BJ (cell line): Measurements from ENCODE around the gene SPSB2. TPM values are rescaled to one million over a fixed set of nuclear protein-coding genes. Genes with fewer than 3 reads are reported as not detected.
A peak's percentile ranks its signal among the peaks of the same experiment; 100 is the strongest.

Experiments used
- CTCF ChIA-PET: fragments of 350-600 bp; formaldehyde crosslinking; extraction: SDS; loops from one replicate; lab custom pipeline; 2021; ENCODE audit warnings: antibody characterized with exemption, inconsistent platforms; lab: Yijun Ruan, JAX
- POLR2A ChIA-PET: fragments of 300-600 bp; sonication (Branson Sonifier 250); formaldehyde crosslinking; extraction: SDS; loops from one replicate; lab custom pipeline; 2021; ENCODE audit warnings: antibody characterized with exemption; lab: Charles Lee
- DNase-seq: peaks from one replicate; pipeline ENCODE4 v3.0.0-alpha.2; 2011; ENCODE audit warnings: low read depth
- H3K27me3 ChIP-seq: 2 replicates; pipeline ENCODE4 v1.6.0; 2011; ENCODE audit warnings: low read length; ENCODE audit not compliant: control insufficient read depth, insufficient read depth
- H3K36me3 ChIP-seq: 2 replicates; pipeline ENCODE4 v1.5.1; 2011; ENCODE audit warnings: low read length; ENCODE audit not compliant: control insufficient read depth, insufficient read depth
- H3K4me3 ChIP-seq: 2 replicates; pipeline ENCODE4 v1.5.1; 2011; ENCODE audit warnings: low read depth, mild to moderate bottlenecking, control low read depth, low read length
- polyA plus RNA-seq: library from polyadenylated mRNA; depleted of rRNA; stranded (reverse); fragments of >200 nt; gene quantifications from 2 replicates; pipeline ENCODE4 v1.2.3, GENCODE V29; 2011; rRNA removed
- TF ChIP-seq, protein P1 (sequence below): IDR thresholded peaks from 2 replicates; pipeline ENCODE4 v1.5.1; 2011; ENCODE audit warnings: low read depth, mild to moderate bottlenecking, control low read depth, inconsistent platforms, low read length, moderate library complexity; ENCODE audit not compliant: insufficient read depth

Gene SPSB2
- polyA plus RNA-seq, 1 experiment = 7.3 TPM

DNA sequence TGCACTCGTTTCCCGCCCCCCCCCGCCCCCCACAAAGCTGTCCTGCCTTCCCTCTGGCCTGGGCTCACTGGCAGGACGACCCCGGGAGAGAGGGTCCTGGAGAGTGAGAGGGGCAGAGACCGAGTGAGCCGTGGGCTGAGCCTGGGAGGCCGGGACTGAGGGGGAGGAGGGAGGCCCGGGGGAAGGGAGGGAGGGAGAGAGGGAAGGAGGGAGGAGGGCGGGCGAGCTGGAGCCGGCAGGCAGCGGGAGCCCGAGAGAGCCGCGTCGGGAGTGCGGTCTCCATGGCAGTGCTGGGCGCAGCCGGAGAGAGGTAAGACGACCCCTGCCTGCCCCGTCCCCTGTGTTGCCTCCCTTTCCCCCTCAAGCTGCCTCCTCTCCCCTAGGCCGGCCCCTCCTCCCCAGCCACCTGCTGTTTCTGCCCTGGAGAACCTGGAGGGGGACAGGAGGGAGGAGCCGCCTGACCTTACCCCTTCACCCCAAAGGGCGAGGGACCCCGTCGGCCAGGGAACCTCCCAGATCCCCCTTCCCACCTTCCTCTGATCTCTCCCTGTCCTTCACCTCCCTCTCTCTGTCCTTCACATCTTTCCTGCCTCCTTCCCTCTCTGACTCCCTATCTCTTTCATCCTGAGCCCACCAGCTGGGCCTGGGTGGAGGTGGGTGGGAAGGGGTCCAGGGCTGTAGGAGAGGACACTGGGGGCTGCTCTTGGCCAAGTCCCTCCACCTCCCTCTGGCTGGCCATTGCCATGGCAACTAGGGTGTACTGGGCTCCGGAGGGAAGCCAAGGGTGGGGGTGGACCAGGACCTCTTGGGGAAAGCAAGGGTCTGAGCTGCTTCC is 51.3 kb downstream of the SPSB2 start, which contains the start of gene GPR162:
TSS of gene GPR162 (plus strand) at position 231 of the 835 bp plus-strand sequence. CDS start 2,078 bp downstream, outside the sequence.
- Histone ChIP-seq H3K4me3 (peak within 1 kb of the TSS; percentile 48), H3K27me3 (peaks cover 3% of the 10 kb centered on the region; the same call in 1 of the 2 replicates), H3K36me3 (no peaks in the 10 kb centered on the region; the same call in none of the 2 replicates)
- DNase-seq = no peak
- ChIA-PET POLR2A (interaction anchor here (0.5 to 0.9 kb wide), 3 partner anchors 9 to 587 kb away, joined by 3 to 8 read pairs (median 4); partner anchors contain the start of gene PTMS), CTCF (interaction anchor here (1.0 to 12.9 kb wide), 7 partner anchors 10 to 69 kb away, joined by 3 to 92 read pairs (median 6); partner anchors contain the start of genes MLF2 and PTMS)
- TF ChIP-seq, protein P1, sequence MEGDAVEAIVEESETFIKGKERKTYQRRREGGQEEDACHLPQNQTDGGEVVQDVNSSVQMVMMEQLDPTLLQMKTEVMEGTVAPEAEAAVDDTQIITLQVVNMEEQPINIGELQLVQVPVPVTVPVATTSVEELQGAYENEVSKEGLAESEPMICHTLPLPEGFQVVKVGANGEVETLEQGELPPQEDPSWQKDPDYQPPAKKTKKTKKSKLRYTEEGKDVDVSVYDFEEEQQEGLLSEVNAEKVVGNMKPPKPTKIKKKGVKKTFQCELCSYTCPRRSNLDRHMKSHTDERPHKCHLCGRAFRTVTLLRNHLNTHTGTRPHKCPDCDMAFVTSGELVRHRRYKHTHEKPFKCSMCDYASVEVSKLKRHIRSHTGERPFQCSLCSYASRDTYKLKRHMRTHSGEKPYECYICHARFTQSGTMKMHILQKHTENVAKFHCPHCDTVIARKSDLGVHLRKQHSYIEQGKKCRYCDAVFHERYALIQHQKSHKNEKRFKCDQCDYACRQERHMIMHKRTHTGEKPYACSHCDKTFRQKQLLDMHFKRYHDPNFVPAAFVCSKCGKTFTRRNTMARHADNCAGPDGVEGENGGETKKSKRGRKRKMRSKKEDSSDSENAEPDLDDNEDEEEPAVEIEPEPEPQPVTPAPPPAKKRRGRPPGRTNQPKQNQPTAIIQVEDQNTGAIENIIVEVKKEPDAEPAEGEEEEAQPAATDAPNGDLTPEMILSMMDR = no peak

Other genes starting within 250 kb of the SPSB2 start
- 0.05 TPM in 1 of 2 replicates, not detected in the other for gene LPAR5, start 237.3 kb downstream of the SPSB2 start, polyA plus RNA-seq
- gene ACRBP, start 225.9 kb downstream of the SPSB2 start, polyA plus RNA-seq = 0.17 and 0.40 TPM in 2 replicates
- 43.0 and 61.0 TPM in 2 replicates for gene ING4, start 210.2 kb downstream of the SPSB2 start, polyA plus RNA-seq
- gene ZNF384, start 183.9 kb downstream of the SPSB2 start, polyA plus RNA-seq = 38.8 and 57.0 TPM in 2 replicates
- 0.44 and 0.59 TPM in 2 replicates for gene PIANP, start 172.5 kb downstream of the SPSB2 start, polyA plus RNA-seq
- 128 and 200 TPM in 2 replicates for gene COPS7A, start 149.3 kb downstream of the SPSB2 start, polyA plus RNA-seq
- 287 and 345 TPM in 2 replicates for gene MLF2, start 120.2 kb downstream of the SPSB2 start, polyA plus RNA-seq
- 234 and 241 TPM in 2 replicates for gene PTMS, start 106.9 kb downstream of the SPSB2 start, polyA plus RNA-seq
- gene LAG3, start 100.8 kb downstream of the SPSB2 start, polyA plus RNA-seq = 0.28 and 0.50 TPM in 2 replicates
- gene CD4, start 83.8 kb downstream of the SPSB2 start, polyA plus RNA-seq = 0.33 and 0.42 TPM in 2 replicates
- gene GPR162, start 51.5 kb downstream of the SPSB2 start, polyA plus RNA-seq = 3.3 and 6.6 TPM in 2 replicates
- 40.9 and 71.6 TPM in 2 replicates for gene P3H3, start 44.9 kb downstream of the SPSB2 start, polyA plus RNA-seq
- gene GNB3, start 32.4 kb downstream of the SPSB2 start, polyA plus RNA-seq = 3.3 and 5.3 TPM in 2 replicates
- gene CDCA3, start 22.0 kb downstream of the SPSB2 start, polyA plus RNA-seq = 39.2 and 57.1 TPM in 2 replicates
- 52.9 and 90.0 TPM in 2 replicates for gene USP5, start 21.2 kb downstream of the SPSB2 start, polyA plus RNA-seq
- 2,446 and 2,656 TPM in 2 replicates for gene TPI1, start 5.8 kb downstream of the SPSB2 start, polyA plus RNA-seq
- 12.7 and 13.3 TPM in 2 replicates for gene LRRC23, start 31.5 kb upstream of the SPSB2 start, polyA plus RNA-seq
- gene ENO2, start 41.3 kb upstream of the SPSB2 start, polyA plus RNA-seq = 27.9 and 29.7 TPM in 2 replicates
- gene ATN1, start 54.7 kb upstream of the SPSB2 start, polyA plus RNA-seq = 13.0 and 15.9 TPM in 2 replicates
- gene RNU7-1, start 70.5 kb upstream of the SPSB2 start, polyA plus RNA-seq = not detected in 2 replicates
- 489 and 709 TPM in 2 replicates for gene C12orf57, start 70.7 kb upstream of the SPSB2 start, polyA plus RNA-seq
- 0.15 and 0.27 TPM in 2 replicates for gene PTPN6, start 78.1 kb upstream of the SPSB2 start, polyA plus RNA-seq
- 283 and 369 TPM in 2 replicates for gene PHB2, start 97.4 kb upstream of the SPSB2 start, polyA plus RNA-seq
- 37.5 and 53.9 TPM in 2 replicates for gene EMG1, start 97.6 kb upstream of the SPSB2 start, polyA plus RNA-seq
- 26.3 and 31.2 TPM in 2 replicates for gene LPCAT3, start 145.2 kb upstream of the SPSB2 start, polyA plus RNA-seq
- 329 and 341 TPM in 2 replicates for gene C1S, start 187.4 kb upstream of the SPSB2 start, polyA plus RNA-seq
- gene C1R, start 219.1 kb upstream of the SPSB2 start, polyA plus RNA-seq = 668 and 703 TPM in 2 replicates
- 33.6 and 50.5 TPM in 2 replicates for gene C1RL, start 235.9 kb upstream of the SPSB2 start, polyA plus RNA-seq